Measurements from ENCODE around the gene ERGIC1. TPM values are rescaled to one million over a fixed set of nuclear protein-coding genes. Genes with fewer than 3 reads are reported as not detected.

The ERGIC1 gene
- total and polyA plus RNA-seq, 3 donors from 2014 or later: 89.8 to 100.0 (median 94.1) TPM

- 73 to 92% methylated on average over 6 to 9 of the region's 9 CpGs for WGBS, 2 donors
- no peaks in the 10 kb centered on the region for H3K36me3 ChIP-seq (ENCODE audit: low read depth, missing control alignments)
- no peak for DNase-seq
- peaks cover 63% of the 10 kb centered on the region for H3K4me1 ChIP-seq
- intact Hi-C loops (cut with DNase I; ENCODE audit: low total_unique reads): loop anchor here (5.0 kb wide), 2 partner anchors 35 to 135 kb away; no protein-coding TSS in a partner anchor
- H3K27ac ChIP-seq: peak overlapping the region; percentile 91 to 92
- H3K4me3 ChIP-seq: no peak overlapping the region
- TF ChIP-seq, protein P1, sequence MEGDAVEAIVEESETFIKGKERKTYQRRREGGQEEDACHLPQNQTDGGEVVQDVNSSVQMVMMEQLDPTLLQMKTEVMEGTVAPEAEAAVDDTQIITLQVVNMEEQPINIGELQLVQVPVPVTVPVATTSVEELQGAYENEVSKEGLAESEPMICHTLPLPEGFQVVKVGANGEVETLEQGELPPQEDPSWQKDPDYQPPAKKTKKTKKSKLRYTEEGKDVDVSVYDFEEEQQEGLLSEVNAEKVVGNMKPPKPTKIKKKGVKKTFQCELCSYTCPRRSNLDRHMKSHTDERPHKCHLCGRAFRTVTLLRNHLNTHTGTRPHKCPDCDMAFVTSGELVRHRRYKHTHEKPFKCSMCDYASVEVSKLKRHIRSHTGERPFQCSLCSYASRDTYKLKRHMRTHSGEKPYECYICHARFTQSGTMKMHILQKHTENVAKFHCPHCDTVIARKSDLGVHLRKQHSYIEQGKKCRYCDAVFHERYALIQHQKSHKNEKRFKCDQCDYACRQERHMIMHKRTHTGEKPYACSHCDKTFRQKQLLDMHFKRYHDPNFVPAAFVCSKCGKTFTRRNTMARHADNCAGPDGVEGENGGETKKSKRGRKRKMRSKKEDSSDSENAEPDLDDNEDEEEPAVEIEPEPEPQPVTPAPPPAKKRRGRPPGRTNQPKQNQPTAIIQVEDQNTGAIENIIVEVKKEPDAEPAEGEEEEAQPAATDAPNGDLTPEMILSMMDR (IDR thresholded peaks at IDR 0.05): no peak
- TF ChIP-seq POLR2A (IDR thresholded peaks at IDR 0.05): no peak
- H3K27me3 ChIP-seq: no peaks in the 10 kb centered on the region
- H3K9me3 ChIP-seq: no peaks in the 10 kb centered on the region
Measured at GRCh38 chr5:172901788-172902496, 67.9 kb downstream of the ERGIC1 start.

DNA sequence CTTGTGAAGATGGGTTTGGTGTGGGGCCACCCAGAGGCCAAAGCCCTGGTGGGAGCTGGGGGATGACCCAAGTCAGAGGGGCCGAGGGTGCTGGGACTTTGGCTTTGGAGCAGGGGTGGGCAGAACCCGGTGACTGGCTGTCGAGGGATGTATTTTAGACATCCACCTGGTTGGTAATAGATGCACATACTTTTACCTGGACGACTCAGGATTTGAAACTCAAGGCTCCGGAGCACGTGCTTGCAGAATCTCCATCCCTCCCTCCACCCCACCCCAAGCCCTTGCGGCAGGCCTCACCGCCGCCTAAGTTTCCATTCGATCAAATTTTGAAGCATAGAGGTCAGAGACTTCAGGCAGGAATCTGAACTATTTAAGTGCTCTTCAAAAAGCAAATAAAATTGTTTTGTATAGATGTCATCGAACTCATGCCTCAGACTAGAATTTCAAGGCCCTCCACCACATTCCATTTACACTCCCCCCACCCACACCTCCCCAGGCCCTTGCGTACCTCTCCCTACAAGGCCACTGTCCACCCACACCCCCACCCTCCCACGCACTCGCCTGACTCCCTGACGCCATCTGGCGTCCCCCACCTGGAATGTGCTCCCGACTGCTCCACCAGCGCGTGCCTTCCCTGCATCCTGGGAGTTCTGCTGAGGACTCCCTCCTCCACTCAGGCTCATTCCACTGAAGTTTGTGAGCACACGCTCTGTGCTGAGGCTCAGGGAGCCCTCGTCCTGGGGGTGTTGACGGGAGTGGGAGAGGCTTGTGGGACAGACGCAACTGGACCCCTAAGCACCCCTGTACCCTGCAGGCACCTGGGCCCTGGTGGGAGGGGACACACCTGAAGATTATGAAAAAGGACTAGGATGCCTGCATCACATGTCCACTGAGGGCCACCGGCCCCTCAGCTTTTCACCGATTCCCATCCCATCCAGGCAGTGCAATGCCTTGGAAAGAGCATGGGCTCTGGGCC lies 68.7 kb downstream of the ERGIC1 start:
- H3K36me3 ChIP-seq (ENCODE audit: low read depth, missing control alignments): no peaks in the 10 kb centered on the region
- H3K27ac ChIP-seq: peak overlapping the region; percentile 91 to 92
- H3K9me3 ChIP-seq: no peaks in the 10 kb centered on the region
- intact Hi-C loops (cut with DNase I; ENCODE audit: low total_unique reads): loop anchor here (5.0 kb wide), 2 partner anchors 35 to 135 kb away; no protein-coding TSS in a partner anchor
- DNase-seq: peak; percentile 93
- no peak overlapping the region for H3K4me3 ChIP-seq
- TF ChIP-seq, protein P1 (IDR thresholded peaks at IDR 0.05): peak; percentile 21 to 47 (median 45)
- TF ChIP-seq POLR2A (IDR thresholded peaks at IDR 0.05): no peak
- H3K27me3 ChIP-seq: no peaks in the 10 kb centered on the region
- H3K4me1 ChIP-seq: peaks cover 57% of the 10 kb centered on the region
- 39 to 52% methylated on average over 23 to 25 of the region's 25 CpGs for WGBS, 2 donors

DNA sequence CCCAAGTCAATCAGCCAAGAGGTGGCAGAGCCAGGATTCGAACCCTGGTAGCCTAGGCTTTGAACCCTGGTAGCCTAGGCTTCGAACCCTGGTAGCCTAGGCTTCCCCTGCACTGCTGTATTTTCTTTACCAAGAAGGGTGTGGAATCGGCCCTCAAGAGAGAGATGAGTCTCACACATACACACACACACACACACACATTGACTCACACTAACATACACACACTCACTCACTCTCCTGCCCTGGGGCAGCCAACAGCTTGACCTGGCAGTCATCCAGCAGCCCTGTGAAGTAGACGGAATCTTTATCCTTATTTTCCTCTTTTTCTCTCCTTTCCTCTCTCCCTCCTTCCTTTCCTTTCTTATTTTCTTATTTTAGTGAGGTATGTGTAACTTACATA lies 69.7 kb downstream of the ERGIC1 start:
- H3K36me3 ChIP-seq (ENCODE audit: low read depth, missing control alignments): no peaks in the 10 kb centered on the region
- no peaks in the 10 kb centered on the region for H3K27me3 ChIP-seq
- H3K9me3 ChIP-seq: no peaks in the 10 kb centered on the region
- DNase-seq: peak; percentile 57
- H3K4me3 ChIP-seq: no peak overlapping the region
- peaks cover 51% of the 10 kb centered on the region for H3K4me1 ChIP-seq
- H3K27ac ChIP-seq: peak overlapping the region; percentile 91 to 92
- 57 to 66% methylated on average over 4 of the region's 4 CpGs for WGBS, 2 donors
- intact Hi-C loops (cut with DNase I; ENCODE audit: low total_unique reads): loop anchor here (5.0 kb wide), 2 partner anchors 36 to 136 kb away; no protein-coding TSS in a partner anchor
- TF ChIP-seq POLR2A (IDR thresholded peaks at IDR 0.05): no peak
- TF ChIP-seq, protein P1 (IDR thresholded peaks at IDR 0.05): no peak

- Histone ChIP-seq H3K9me3 (no peaks in the 10 kb centered on the region), H3K36me3 (ENCODE audit: low read depth, missing control alignments) (no peaks in the 10 kb centered on the region), H3K4me3 (no peak overlapping the region), H3K4me1 (peaks cover 51% of the 10 kb centered on the region), H3K27ac (peak overlapping the region; percentile 91 to 92), H3K27me3 (no peaks in the 10 kb centered on the region)
- 72 to 76% methylated on average over 4 of the region's 4 CpGs for WGBS, 2 donors
- TF ChIP-seq, protein P1 (IDR thresholded peaks at IDR 0.05): peak in 1 of 3 experiments; percentile 4
- no peak for TF ChIP-seq POLR2A (IDR thresholded peaks at IDR 0.05)
- intact Hi-C loops (cut with DNase I; ENCODE audit: low total_unique reads): loop anchor here (5.0 kb wide), 2 partner anchors 37 to 137 kb away; no protein-coding TSS in a partner anchor
- no peak for DNase-seq
Measured at GRCh38 chr5:172904312-172904642, 70.2 kb downstream of the ERGIC1 start.

All from testis (tissue), 3 donors.